Measurements from ENCODE around the gene ABI2.

ABI2 gene

DNA sequence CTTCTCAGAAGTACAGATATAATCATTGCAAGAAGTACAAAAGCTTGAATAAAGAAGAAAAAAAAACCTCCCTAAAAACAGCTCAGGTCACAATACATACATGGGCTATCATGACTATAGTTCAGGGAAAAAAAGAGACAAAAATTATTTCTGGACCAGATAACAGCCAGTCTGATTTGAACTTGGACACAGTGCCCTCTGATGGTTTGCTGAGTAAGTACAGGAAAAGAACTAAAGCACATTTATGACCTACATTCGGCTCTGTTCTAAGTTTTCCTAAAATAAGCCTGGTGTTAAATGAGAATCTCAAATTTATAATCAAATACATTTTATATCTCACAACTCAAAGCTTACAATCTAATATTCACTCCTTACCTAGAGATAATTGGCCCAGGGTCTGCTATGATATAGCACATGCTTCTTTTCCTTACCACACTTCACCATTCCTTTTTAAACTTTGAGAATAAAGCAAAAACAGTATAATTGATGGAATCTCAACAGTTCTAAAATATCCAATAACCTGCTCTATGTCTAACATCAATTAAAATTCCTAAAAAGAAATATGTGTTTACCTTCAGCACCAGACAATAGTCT, 125.8 kb downstream of the ABI2 start:
- intact Hi-C loops (cut with DNase I), result loop anchor here (5.0 to 10.0 kb wide), 2 partner anchors 127 to 219 kb away; partner anchors contain the start of genes ABI2 and CYP20A1

DNA sequence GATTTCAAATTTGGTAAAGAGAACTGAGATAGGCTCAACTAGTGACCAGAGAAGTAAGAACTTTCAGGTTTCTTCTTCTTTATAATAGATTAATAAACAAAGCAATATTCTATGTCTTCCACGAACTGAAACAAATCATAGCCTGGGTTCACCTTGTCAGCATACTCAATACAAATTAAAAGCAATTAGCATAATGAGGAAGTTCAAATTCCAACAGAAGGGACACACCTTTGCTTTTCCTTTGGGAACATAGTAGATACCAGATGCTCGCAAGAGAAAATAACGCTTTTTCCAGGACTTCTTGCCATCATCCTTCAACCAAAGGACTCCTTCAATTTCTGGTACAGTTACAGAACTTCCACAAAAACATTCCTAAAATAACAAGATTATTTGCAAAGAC, 127.0 kb downstream of the ABI2 start:
- intact Hi-C loops (cut with DNase I), result loop anchor here (10.0 kb wide), 1 partner anchor 220 kb away; the partner anchor contains the start of gene CYP20A1

More for the DNA sequence above, 125.8 kb downstream of the ABI2 start:
- DNase-seq, result peak in 17 of 42 donors; percentile 18 to 76 (median 48)

DNA sequence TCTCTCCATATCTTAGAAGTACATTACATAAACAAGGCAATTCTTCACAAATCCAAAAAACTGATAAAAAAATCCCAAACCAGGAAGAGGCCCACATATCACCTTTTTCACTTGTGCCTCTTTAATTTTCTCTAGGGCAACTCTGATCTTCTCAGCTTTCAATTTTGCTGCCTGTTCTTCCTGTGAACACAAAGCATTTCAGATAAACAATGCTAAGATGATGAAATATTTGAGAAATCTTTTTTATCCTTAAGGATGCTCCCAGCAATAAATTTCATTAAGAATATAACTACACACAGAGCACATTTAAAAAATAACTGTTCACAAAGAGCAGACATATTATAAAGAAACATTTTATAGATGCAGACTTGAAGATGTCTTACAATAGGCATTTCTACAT, 133.6 kb downstream of the ABI2 start:
- intact Hi-C loops (cut with DNase I), result no loop called here
- no peak for DNase-seq

More for the DNA sequence above, 127.0 kb downstream of the ABI2 start:
- DNase-seq, result no peak

DNA sequence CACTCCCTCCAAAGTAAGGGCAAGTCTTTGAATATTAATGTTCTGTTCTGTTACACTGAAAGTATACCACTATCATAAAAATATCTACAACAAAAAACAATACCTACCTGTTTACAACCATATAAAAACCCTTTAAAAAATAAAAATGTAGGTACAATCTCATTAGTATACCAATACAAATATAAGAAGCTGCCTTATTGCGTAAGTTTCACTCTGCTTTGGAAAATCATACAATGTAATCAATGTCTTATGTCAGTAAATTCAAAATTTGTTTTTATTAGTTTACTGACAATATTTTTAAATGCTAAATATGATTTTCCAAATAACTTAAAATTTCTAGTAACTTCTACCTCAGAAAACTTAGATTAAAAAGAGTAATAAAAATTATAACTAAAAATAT, 134.1 kb downstream of the ABI2 start:
- no peak for DNase-seq
- intact Hi-C loops (cut with DNase I), result no loop called here

DNA sequence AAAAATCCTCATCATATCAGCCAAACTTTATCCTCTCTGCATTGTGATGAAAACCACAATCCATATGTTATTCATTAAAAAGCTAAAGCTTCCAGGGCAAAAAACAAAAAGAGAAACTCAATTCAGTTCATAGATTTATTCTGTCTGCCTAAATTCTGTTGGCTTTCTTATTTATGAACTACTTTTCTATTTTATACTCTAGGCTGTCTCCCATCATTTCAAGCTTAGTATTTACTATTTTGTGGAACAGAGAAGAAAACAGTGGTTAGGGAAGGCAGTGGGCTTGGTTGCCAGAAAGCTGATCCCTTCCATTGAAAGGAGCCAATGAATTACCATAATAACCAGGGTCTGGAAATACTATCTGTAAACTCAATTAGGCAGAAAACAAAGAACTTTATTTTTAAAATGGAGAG, 135.1 kb downstream of the ABI2 start:
- intact Hi-C loops (cut with DNase I), result no loop called here

DNA sequence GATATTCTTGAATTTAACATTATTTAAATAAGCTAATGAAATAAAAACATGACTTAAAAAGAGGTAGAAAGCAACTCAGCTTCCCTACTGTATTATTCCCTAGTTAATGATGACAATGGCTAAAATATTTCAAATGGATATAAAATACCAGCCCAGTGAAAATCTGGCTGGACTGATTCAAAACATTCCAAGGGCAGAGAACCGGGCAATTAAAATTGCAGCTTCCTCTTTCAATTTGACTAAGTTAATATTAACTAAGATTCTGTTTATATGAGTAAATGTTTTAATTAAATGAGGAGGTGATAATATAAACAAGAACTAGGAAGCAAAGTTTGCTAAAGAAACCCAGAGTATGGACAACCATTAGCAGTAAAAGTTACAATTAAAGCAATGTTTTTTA, 141.4 kb downstream of the ABI2 start:
- intact Hi-C loops (cut with DNase I), result no loop called here

More for the DNA sequence above, 135.1 kb downstream of the ABI2 start:
- no peak for DNase-seq

DNA sequence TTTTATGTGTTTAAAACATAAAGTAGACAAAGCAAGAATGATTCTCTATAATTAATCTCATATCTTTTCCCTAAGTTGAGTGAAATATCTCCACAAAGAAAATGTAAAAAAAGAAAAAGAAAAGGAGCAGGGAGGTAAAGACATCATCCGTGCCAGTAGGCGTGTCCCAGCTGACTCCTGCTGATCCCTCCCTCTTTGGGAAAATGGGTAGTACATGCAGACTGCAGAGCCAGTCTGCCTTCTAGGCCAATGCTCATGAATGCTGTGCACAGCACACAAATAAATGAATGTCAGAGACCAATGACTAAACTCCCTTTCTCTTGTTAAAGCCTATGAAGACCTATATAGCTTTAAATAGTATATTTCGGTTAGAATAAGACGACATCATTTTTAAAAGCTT, 142.2 kb downstream of the ABI2 start:
- no peak for DNase-seq

More for the DNA sequence above, 141.4 kb downstream of the ABI2 start:
- DNase-seq, result no peak

DNA sequence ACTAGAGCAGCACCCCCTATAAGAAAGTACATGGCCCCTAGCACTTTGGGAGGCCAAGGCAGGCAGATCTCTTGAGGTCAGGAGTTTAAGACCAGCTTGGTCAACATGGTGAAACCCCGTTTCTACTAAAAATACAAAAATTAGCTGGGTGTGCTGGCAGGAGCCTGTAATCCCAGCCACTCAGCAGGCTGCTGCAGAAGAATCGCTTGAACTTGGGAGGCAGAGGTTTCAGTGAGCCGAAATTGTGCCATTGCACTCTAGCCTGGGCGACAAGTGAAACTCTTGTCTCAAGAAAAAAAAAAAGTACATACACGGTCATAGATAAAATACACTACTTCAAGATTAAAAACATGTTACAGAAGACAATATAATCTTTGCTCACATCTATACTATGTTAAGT, 143.1 kb downstream of the ABI2 start:
- no peak for DNase-seq
- intact Hi-C loops (cut with DNase I), result no loop called here

More for the DNA sequence above, 142.2 kb downstream of the ABI2 start:
- intact Hi-C loops (cut with DNase I), result no loop called here

DNA sequence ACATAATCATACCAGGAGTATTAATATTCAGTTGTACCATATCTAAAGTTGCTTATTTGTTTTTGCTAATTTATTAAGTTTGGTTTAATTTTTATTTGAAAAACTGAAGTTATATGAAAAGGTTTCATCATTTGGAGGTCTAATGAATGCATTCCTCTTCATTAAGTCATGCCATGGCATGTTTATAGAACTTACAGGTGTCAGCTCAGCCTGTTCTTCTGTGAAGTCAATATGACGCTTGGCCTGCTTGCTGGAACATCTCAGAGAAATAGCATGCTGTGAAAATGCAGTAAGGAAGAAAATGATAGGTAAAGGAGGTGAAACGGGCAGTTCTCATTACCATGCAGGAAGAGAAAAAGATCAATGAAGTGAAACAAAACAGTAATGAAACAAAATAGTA, 148.7 kb downstream of the ABI2 start:
- intact Hi-C loops (cut with DNase I), result no loop called here
- no peak for DNase-seq

DNA sequence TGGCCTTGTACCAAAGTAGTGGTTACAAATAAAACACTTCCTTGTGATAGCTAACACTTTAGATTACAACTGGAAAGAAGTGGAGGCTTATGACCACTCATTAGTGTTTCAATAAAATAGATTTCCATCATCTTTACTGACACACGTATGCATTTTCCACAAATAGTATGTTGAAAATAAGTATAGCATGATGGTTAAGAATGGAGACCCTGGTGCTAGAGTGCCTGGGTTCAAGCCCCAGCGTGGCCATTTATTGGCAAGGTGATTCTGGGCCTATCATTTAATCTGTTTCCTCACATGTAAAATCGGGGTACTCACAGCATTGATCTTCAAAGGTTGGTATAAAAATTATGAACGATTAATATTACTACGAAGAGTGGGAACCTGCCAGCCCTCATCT, 152.4 kb downstream of the ABI2 start:
- intact Hi-C loops (cut with DNase I), result no loop called here
- no peak for DNase-seq

DNA sequence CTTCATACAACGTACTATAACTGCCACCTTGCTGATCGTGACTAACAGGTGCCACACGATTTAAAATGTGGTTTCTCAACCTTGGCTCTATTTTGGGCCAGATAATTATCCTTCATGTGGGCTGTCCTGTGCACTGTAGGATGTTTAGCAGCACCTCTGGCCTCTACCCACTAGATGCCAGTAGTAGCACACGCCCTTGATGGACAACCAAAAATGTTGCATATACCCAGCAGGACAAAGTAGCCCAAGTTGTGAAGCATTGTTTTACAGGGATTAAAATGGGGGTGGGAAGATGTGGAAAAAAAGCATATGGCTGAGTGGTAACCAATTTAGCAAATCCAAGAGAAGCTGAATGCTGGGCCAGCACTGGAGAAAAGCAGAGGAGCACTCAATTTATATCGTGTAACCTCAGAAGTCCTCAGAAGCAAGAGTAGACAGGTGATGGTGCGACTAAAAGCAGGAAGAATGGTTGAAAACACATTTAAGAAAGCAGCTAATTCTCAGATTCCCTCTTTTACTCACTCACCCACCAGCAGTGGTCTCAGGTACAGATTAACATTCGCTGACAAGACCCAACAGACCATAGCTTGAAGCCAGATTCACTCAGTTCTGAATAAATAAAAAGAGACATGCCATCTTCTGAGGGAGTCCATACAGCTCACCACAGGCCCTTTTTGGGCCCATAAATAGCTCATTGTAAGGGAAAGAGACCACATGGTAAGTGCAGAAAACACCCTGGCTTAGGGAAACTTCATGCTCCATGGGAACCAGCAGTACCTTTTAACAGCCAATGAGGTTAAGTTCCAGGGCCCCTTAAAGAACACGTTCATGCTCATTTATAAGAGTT, 156.3 kb downstream of the ABI2 start:
- DNase-seq, result peak in 28 of 42 donors; percentile 11 to 70 (median 36)
- intact Hi-C loops (cut with DNase I), result no loop called here

DNA sequence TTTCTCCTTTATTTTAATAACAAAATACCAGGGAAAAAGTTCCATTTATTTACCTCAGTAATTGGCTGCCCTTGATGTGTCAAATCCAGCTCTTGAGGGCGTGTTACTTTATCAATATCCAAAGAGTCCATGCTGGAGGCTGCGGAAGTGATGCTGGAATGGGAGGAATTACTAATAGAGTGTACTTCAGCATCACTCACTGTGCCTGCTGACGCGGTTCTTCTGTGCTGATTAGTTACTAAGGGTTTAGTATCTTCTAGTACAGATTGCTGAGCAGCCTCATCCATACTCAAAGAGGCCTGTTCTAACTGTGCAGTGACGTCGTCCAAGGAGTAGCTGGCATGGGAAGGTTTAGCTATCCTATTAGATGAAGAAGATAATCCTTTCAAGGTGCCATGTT, 161.3 kb downstream of the ABI2 start:
- intact Hi-C loops (cut with DNase I), result no loop called here
- DNase-seq, result no peak

DNA sequence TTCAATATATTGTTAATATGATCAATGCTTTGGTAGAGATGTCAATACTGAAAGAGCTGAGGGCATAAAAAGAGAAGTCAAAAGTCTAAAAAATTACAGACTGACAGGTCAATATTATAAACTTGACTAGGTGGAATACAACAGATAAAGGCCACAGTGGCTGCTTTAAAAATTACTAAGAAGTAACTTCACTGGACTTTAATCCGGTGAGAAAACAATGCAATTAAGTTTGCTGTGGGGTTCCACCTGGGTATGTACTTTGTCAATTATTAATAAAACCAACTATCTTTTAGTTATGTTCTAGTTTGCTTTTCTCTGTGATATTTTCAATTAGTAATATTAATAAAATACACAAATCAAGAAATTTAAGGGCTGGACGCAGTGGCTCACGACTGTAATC, 162.2 kb downstream of the ABI2 start:
- intact Hi-C loops (cut with DNase I), result no loop called here
- no peak for DNase-seq

DNA sequence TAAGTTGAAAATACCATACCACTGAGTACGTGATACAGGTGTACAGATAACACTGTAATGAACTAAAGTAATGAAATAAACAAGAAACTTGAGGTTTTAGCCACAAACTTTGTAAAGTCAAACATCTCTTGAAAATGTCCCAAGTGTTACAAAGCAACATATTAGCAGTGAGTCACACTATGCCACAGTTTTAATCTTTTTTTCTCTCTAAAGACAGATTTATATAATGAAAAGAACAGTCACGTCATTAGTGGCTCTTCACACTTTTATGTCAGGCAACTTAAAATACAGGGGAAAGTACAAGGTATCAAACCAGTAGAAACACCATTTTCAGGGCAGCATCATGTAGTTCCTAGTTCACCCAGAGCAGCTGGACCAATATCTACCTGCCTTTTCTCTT, 164.8 kb downstream of the ABI2 start:
- intact Hi-C loops (cut with DNase I), result no loop called here
- no peak for DNase-seq

Data from head of caudate nucleus (tissue), 42 donors.